K562 (cell line): Measurements from ENCODE around the gene COQ10B. TPM values are rescaled to one million over a fixed set of nuclear protein-coding genes. Genes with fewer than 3 reads are reported as not detected.

Experiments
- CTCF ChIP-seq, 3 experiments: IDR thresholded peaks in 2 of 3; conservative IDR thresholded peaks in 1 of 3; 2 replicates each; pipeline ENCODE4 v1.5.1; 2011 to 2012; ENCODE audit warnings: low read length in 3 of 3, mild to moderate bottlenecking in 3 of 3, control low read depth in 2 of 3, improper control_type of control experiment in 1 of 3, inconsistent platforms in 1 of 3, low read depth in 1 of 3, mixed read lengths in 1 of 3, moderate library complexity in 1 of 3; ENCODE audit not compliant: insufficient read depth in 2 of 3
- EP400 ChIP-seq: fragments of 450-650 bp; IDR thresholded peaks from 2 replicates; pipeline ENCODE4 v1.6.1; 2017; ENCODE audit warnings: antibody characterized with exemption, mild to moderate bottlenecking, moderate library complexity
- ESRRA ChIP-seq: fragments of 450-650 bp; IDR thresholded peaks from 2 replicates; pipeline ENCODE4 v1.6.1; 2014; ENCODE audit warnings: low read depth, mild to moderate bottlenecking, moderate library complexity, borderline replicate concordance
- GATAD2A ChIP-seq: fragments of 450-650 bp; IDR thresholded peaks from 2 replicates; pipeline ENCODE4 v1.6.1; 2017
- GTF2A2 ChIP-seq: IDR thresholded peaks from 2 replicates; pipeline ENCODE4 v1.6.1; 2016; ENCODE audit warnings: mild to moderate bottlenecking, missing genetic modification characterization, missing compliant biosample characterization
- HNRNPK ChIP-seq: fragments of 200-400 bp; formaldehyde crosslinking; IDR thresholded peaks from one replicate; pipeline ENCODE4 v1.6.1; 2018; ENCODE audit warnings: mild to moderate bottlenecking, low read depth, low read length; ENCODE audit not compliant: poor library complexity, severe bottlenecking
- KLF13 ChIP-seq: fragments of 450-650 bp; IDR thresholded peaks from 2 replicates; pipeline ENCODE4 v1.6.1; 2016; ENCODE audit warnings: missing genetic modification characterization, low read depth, mild to moderate bottlenecking, missing compliant biosample characterization, moderate library complexity, borderline replicate concordance
- MYC ChIP-seq, 2 experiments: fragments of 250-450 bp in 1 of 2; sonication (Bioruptor Pico) in 1 of 2; IDR thresholded peaks; 2 replicates each; pipeline versions ENCODE4 v1.5.1 to v1.6.1; 2012 to 2021; ENCODE audit warnings: low read depth in 2 of 2, borderline replicate concordance in 1 of 2, improper control_type of control experiment in 1 of 2, low read length in 1 of 2, mild to moderate bottlenecking in 1 of 2, moderate library complexity in 1 of 2
- PHF20 ChIP-seq: fragments of 450-650 bp; IDR thresholded peaks from 2 replicates; pipeline ENCODE4 v1.6.1; 2018; ENCODE audit not compliant: partially characterized antibody
- POLR3A ChIP-seq: IDR thresholded peaks from 2 replicates; pipeline ENCODE4 v1.6.1; 2011; ENCODE audit warnings: borderline replicate concordance, mild to moderate bottlenecking, moderate library complexity; ENCODE audit not compliant: insufficient read length, insufficient read depth; ENCODE audit errors: extremely low read depth
- SMAD1 ChIP-seq: fragments of 150-350 bp; IDR thresholded peaks from 2 replicates; pipeline ENCODE4 v1.6.1; 2014; ENCODE audit warnings: low read length, low read depth; ENCODE audit not compliant: partially characterized antibody
- TAF9B ChIP-seq: fragments of 450-650 bp; IDR thresholded peaks from 2 replicates; pipeline ENCODE4 v1.6.1; 2018; ENCODE audit warnings: mild to moderate bottlenecking; ENCODE audit not compliant: partially characterized antibody
- USF2 ChIP-seq: sonication (generic); formaldehyde crosslinking; IDR thresholded peaks from 2 replicates; pipeline ENCODE4 v1.5.0; 2020; ENCODE audit warnings: missing genetic modification reagents
- ZKSCAN1 ChIP-seq: fragments of 150-350 bp; IDR thresholded peaks from 2 replicates; pipeline ENCODE4 v1.6.1; 2016; ENCODE audit warnings: low read depth, low read length
- ZNF347 ChIP-seq: fragments of 450-650 bp; formaldehyde crosslinking; IDR thresholded peaks from 2 replicates; pipeline ENCODE4 v1.4.0; 2020; ENCODE audit warnings: low read depth, mild to moderate bottlenecking, moderate library complexity
- polyA plus RNA-seq, 8 experiments: library from polyadenylated mRNA; depleted of rRNA in 4 of 8; stranded (reverse) in 5 of 8; unstranded in 3 of 8; fragments of >200 nt; fragmentation: Nextera tagmentation in 2 of 8; fragmentation: Illumina TruSeq in 1 of 8; extraction: Ambion mirVana in 2 of 8; extraction: Trizol in 1 of 8; gene quantifications; 2 replicates each; pipeline versions ENCODE4 v1.2.1 to v1.2.3, GENCODE V29; 2011 to 2014; ENCODE audit warnings: inconsistent platforms in 1 of 8, missing spikeins in 1 of 8
- total RNA-seq, 7 experiments: library from RNA; depleted of rRNA in 6 of 7; stranded (reverse); fragments of >200 nt in 6 of 7; fragmentation: Illumina TruSeq in 2 of 7; extraction: Trizol in 2 of 7; gene quantifications; 2 replicates each; pipeline versions ENCODE4 v1.2.1 to v1.2.3, GENCODE V29; 2011 to 2021; ENCODE audit warnings: low replicate concordance in 1 of 7
- TF ChIP-seq, protein P1 (sequence below), 2 experiments: fragments of 450-650 bp; conservative IDR thresholded peaks; 2 replicates each; pipeline ENCODE4 v1.6.1; 2017; ENCODE audit warnings: mild to moderate bottlenecking in 2 of 2, moderate library complexity in 2 of 2
- TF ChIP-seq, protein P2 (sequence below), 2 experiments: fragments of 450-650 bp in 1 of 2; sonication (generic) in 1 of 2; formaldehyde crosslinking in 1 of 2; IDR thresholded peaks in 1 of 2; conservative IDR thresholded peaks in 1 of 2; 2 replicates each; pipeline versions ENCODE4 v1.6.1 to v1.8.1; 2016 to 2023; ENCODE audit warnings: mild to moderate bottlenecking in 2 of 2, moderate library complexity in 2 of 2, inconsistent platforms in 1 of 2, missing genetic modification reagents in 1 of 2
- TF ChIP-seq, protein P3 (sequence below): fragments of 450-650 bp; IDR thresholded peaks from 2 replicates; pipeline ENCODE4 v1.6.1; 2016; ENCODE audit warnings: antibody characterized with exemption

Gene COQ10B
- total and polyA plus RNA-seq, 9 of the 15 experiments (the other 6 are each of a cell fraction or from before 2014, with no cell fraction given), result 3.1 to 13.1 (median 7.7) TPM

- TF ChIP-seq, protein P1, sequence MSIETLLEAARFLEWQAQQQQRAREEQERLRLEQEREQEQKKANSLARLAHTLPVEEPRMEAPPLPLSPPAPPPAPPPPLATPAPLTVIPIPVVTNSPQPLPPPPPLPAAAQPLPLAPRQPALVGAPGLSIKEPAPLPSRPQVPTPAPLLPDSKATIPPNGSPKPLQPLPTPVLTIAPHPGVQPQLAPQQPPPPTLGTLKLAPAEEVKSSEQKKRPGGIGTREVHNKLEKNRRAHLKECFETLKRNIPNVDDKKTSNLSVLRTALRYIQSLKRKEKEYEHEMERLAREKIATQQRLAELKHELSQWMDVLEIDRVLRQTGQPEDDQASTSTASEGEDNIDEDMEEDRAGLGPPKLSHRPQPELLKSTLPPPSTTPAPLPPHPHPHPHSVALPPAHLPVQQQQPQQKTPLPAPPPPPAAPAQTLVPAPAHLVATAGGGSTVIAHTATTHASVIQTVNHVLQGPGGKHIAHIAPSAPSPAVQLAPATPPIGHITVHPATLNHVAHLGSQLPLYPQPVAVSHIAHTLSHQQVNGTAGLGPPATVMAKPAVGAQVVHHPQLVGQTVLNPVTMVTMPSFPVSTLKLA (conservative IDR thresholded peaks at IDR 0.05), result peak; percentile 98 to 99
- TF ChIP-seq ZKSCAN1, result peak; percentile 44; the same call in 1 of the 2 replicates
- no peak for TF ChIP-seq POLR3A
- no peak for TF ChIP-seq HNRNPK
- peak; percentile 98 for TF ChIP-seq EP400
- peak; percentile 97 for TF ChIP-seq KLF13
- TF ChIP-seq, protein P2, sequence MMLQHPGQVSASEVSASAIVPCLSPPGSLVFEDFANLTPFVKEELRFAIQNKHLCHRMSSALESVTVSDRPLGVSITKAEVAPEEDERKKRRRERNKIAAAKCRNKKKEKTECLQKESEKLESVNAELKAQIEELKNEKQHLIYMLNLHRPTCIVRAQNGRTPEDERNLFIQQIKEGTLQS (IDR thresholded peaks at IDR 0.05), result peak; percentile 80
- TF ChIP-seq, protein P2 (CRISPR knock-in tag; conservative IDR thresholded peaks at IDR 0.05), result peak; percentile 61; the same call in 1 of the 2 replicates
- no peak for TF ChIP-seq GATAD2A
- TF ChIP-seq SMAD1, result no peak
- peak; percentile 81 for TF ChIP-seq TAF9B
- TF ChIP-seq CTCF (IDR thresholded peaks at IDR 0.05 in 2 of 3, conservative IDR thresholded peaks at IDR 0.05 in 1 of 3; ENCODE audit: insufficient read depth in 2 of 3, low read depth in 1 of 3, low read length in 3 of 3), result 0 out of 6 replicates have a peak, but pooled peaks of 2 of the 3 experiments have one; percentile 0 to 3
- TF ChIP-seq MYC (IDR thresholded peaks at IDR 0.05; ENCODE audit: low read depth, low read length), result peak; percentile 94
- no peak; the same call in 1 of the 2 replicates for TF ChIP-seq MYC (CRISPR knock-in tag; IDR thresholded peaks at IDR 0.05; ENCODE audit: borderline replicate concordance, low read depth)
- TF ChIP-seq GTF2A2 (tag), result no peak
- TF ChIP-seq PHF20, result peak; percentile 38
- TF ChIP-seq USF2, result peak; percentile 28; the same call in 1 of the 2 replicates
- peak; percentile 92 for TF ChIP-seq ESRRA
- TF ChIP-seq, protein P3, sequence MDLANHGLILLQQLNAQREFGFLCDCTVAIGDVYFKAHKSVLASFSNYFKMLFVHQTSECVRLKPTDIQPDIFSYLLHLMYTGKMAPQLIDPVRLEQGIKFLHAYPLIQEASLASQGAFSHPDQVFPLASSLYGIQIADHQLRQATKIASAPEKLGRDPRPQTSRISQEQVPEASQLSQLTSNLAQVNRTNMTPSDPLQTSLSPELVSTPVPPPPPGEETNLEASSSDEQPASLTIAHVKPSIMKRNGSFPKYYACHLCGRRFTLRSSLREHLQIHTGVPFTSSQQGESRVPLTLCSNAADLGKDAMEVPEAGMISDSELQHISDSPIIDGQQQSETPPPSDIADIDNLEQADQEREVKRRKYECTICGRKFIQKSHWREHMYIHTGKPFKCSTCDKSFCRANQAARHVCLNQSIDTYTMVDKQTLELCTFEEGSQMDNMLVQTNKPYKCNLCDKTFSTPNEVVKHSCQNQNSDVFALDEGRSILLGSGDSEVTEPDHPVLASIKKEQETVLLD, result peak; percentile 50; the same call in 1 of the 2 replicates
- no peak for TF ChIP-seq ZNF347 (CRISPR knock-in tag)
Observed at GRCh38 chr2:197499594-197500502, 46.5 kb downstream of the COQ10B start, which contains the start of the genes HSPD1 and HSPE1 (continued).
